ENCODE measurements around the gene CAST.

CAST gene

DNA sequence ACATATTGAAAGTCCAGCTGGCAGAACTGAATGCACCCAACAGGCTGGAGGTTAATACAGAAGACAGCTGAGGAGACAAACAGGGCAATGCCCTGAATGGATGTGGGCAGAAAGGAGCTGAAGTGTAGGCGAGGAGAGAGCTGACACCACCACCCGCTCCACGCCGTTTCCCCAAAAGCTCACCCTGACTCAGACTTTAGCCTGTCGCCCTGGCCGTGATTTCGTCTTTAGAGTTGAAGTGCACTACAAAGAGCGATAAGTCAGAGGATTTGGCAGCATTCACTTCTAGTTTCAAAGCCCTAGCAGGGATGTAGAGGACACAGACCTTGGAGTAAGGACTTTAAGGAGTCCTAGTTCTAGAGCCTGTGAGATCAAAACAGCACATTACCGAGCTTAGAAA lies 147.7 kb downstream of the CAST start:
- no peak for DNase-seq
- Mint-ChIP-seq H3K9me3 (no peaks in the 10 kb centered on the region), H3K27ac (no peak overlapping the region), H3K27me3 (ENCODE audit: low read depth, poor library complexity) (peaks cover 27% of the 10 kb centered on the region), H3K4me3 (no peak overlapping the region), H3K4me1 (peaks cover 24% of the 10 kb centered on the region), H3K36me3 (ENCODE audit: low read depth) (no peaks in the 10 kb centered on the region)
- TF ChIP-seq, protein P1, sequence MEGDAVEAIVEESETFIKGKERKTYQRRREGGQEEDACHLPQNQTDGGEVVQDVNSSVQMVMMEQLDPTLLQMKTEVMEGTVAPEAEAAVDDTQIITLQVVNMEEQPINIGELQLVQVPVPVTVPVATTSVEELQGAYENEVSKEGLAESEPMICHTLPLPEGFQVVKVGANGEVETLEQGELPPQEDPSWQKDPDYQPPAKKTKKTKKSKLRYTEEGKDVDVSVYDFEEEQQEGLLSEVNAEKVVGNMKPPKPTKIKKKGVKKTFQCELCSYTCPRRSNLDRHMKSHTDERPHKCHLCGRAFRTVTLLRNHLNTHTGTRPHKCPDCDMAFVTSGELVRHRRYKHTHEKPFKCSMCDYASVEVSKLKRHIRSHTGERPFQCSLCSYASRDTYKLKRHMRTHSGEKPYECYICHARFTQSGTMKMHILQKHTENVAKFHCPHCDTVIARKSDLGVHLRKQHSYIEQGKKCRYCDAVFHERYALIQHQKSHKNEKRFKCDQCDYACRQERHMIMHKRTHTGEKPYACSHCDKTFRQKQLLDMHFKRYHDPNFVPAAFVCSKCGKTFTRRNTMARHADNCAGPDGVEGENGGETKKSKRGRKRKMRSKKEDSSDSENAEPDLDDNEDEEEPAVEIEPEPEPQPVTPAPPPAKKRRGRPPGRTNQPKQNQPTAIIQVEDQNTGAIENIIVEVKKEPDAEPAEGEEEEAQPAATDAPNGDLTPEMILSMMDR (IDR thresholded peaks at IDR 0.05), result no peak

DNA sequence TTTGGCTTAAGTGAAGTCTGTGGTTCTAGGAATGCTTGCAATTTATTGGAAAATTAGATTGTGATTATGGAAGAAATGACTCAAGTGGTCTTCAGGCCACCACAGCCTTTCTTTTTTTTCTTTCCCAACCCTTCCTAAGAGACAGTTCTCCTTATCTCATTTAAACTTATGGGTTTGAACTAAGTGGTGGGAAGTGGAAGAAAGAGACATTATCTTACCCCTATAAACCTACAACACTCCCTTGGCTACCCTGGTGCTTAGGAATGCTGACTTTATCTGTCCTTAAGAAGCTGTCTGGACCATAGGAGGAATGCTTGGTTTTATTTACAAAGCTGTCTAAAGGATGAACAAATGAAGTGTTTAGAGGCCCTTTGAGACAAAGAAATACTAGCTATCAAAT lies 150.7 kb downstream of the CAST start:
- TF ChIP-seq, protein P1 (IDR thresholded peaks at IDR 0.05), result no peak
- H3K4me1 Mint-ChIP-seq, result peaks cover 10% of the 10 kb centered on the region
- no peaks in the 10 kb centered on the region for H3K9me3 Mint-ChIP-seq
- H3K27ac Mint-ChIP-seq, result no peak overlapping the region
- H3K36me3 Mint-ChIP-seq (ENCODE audit: low read depth), result no peaks in the 10 kb centered on the region
- no peak overlapping the region for H3K4me3 Mint-ChIP-seq
- H3K27me3 Mint-ChIP-seq (ENCODE audit: low read depth, poor library complexity), result peaks cover 14% of the 10 kb centered on the region
- no peak for DNase-seq

DNA sequence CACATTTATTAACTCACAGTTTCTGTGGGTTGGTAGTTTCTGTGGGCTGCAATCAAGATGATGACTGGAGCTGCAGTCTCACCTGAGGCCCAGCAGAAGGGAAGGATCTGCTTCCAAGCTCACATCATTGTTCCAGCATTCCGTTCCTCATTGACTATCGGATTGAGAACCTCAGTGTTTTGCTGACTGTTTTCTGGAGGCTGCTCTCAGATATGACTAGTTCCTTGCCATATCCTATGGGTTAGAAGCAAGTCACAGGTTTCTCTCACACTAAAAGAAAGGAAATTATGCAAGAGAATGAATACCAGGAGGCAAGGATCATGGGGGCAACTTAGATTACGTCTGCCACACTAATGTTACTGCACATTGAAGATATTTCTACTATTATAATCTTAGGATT lies 151.9 kb downstream of the CAST start:
- no peak for DNase-seq
- TF ChIP-seq, protein P1 (IDR thresholded peaks at IDR 0.05), result no peak
- Mint-ChIP-seq H3K27ac (no peak overlapping the region), H3K4me1 (no peaks in the 10 kb centered on the region), H3K27me3 (ENCODE audit: low read depth, poor library complexity) (peaks cover 10% of the 10 kb centered on the region), H3K9me3 (no peaks in the 10 kb centered on the region), H3K36me3 (ENCODE audit: low read depth) (no peaks in the 10 kb centered on the region), H3K4me3 (no peak overlapping the region)

DNA sequence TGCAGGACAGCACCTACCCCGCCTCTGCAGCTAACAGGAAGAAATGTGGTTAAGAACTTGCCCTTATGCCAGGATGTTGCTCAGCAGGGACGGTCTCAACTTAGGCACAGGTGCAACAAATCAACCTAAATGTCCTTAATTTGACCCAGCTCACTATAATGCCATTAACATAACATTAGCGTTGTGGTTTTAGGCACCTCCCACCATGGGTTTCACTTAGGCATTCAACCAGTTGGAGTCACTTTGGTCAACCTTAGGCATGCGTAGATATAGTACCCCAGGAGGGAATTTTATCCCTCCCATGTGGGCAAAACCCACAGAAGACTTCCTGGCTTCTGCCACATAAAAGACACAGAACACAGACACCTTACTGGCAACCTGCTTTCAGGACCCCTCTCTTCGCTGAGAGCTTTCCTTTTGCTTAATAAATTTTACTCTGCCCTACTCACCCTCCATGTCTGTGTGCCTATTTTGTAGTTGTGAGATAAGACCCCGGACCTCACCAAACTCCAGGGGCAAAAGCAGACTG lies 154.3 kb downstream of the CAST start:
- no peak for DNase-seq
- H3K4me3 Mint-ChIP-seq, result no peak overlapping the region
- peaks cover 6% of the 10 kb centered on the region for H3K27me3 Mint-ChIP-seq (ENCODE audit: low read depth, poor library complexity)
- TF ChIP-seq, protein P1 (IDR thresholded peaks at IDR 0.05), result no peak
- no peaks in the 10 kb centered on the region for H3K4me1 Mint-ChIP-seq
- no peaks in the 10 kb centered on the region for H3K36me3 Mint-ChIP-seq (ENCODE audit: low read depth)
- no peaks in the 10 kb centered on the region for H3K9me3 Mint-ChIP-seq
- H3K27ac Mint-ChIP-seq, result no peak overlapping the region

- no peaks in the 10 kb centered on the region for H3K9me3 Mint-ChIP-seq
- H3K36me3 Mint-ChIP-seq (ENCODE audit: low read depth), result no peaks in the 10 kb centered on the region
- H3K27me3 Mint-ChIP-seq (ENCODE audit: low read depth, poor library complexity), result peaks cover 6% of the 10 kb centered on the region
- no peak overlapping the region for H3K4me3 Mint-ChIP-seq
- no peak for DNase-seq
- TF ChIP-seq, protein P1 (IDR thresholded peaks at IDR 0.05), result no peak
- no peaks in the 10 kb centered on the region for H3K4me1 Mint-ChIP-seq
- H3K27ac Mint-ChIP-seq, result no peak overlapping the region
Measured at GRCh38 chr5:96816991-96817390, 154.8 kb downstream of the CAST start.

DNA sequence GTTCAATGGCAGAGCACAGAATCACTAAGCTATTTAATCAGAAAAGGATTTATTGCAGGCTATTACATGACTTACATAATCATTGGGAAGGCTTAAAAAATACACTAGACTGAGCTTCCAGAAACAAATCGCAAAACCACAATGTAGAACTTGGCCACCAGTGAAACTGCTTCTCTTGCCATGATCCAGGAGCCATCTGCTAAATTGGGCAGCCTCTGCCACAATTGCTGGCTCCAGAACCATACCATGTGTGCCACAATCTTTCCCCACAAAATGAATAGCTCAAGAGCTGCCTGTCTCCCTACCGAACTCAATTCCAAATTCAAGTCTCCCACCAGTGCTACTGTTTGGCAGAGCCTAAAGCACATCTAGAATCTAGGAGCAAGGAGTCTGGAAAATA lies 155.3 kb downstream of the CAST start:
- no peak for DNase-seq
- H3K36me3 Mint-ChIP-seq (ENCODE audit: low read depth), result no peaks in the 10 kb centered on the region
- TF ChIP-seq, protein P1 (IDR thresholded peaks at IDR 0.05), result no peak
- H3K4me3 Mint-ChIP-seq, result no peak overlapping the region
- peaks cover 6% of the 10 kb centered on the region for H3K27me3 Mint-ChIP-seq (ENCODE audit: low read depth, poor library complexity)
- H3K27ac Mint-ChIP-seq, result no peak overlapping the region
- no peaks in the 10 kb centered on the region for H3K4me1 Mint-ChIP-seq
- no peaks in the 10 kb centered on the region for H3K9me3 Mint-ChIP-seq
